Neutrophil (primary cell): ENCODE results near the gene DNAJB6.

ENCODE experiments used
- H3K27ac ChIP-seq: fragments of 200-600 bp; sonication (generic); 2 replicates; pipeline ENCODE4 v1.5.1; 2016; ENCODE audit warnings: mild to moderate bottlenecking, moderate library complexity
- H3K27me3 ChIP-seq: fragments of 200-600 bp; sonication (generic); 2 replicates; pipeline ENCODE4 v1.6.0; 2016; ENCODE audit warnings: mild to moderate bottlenecking
- H3K36me3 ChIP-seq: fragments of 200-600 bp; sonication (generic); 2 replicates; pipeline ENCODE4 v1.5.1; 2017
- H3K4me1 ChIP-seq, 2 experiments: fragments of 200-600 bp in 1 of 2; sonication (generic) in 1 of 2; 1 replicate in 1 of 2; 2 replicates in 1 of 2; pipeline versions ENCODE4 v1.5.1 to v1.6.1; 2013 to 2016; ENCODE audit warnings: low read depth in 1 of 2, low read length in 1 of 2, mild to moderate bottlenecking in 1 of 2, moderate library complexity in 1 of 2; ENCODE audit not compliant: control insufficient read depth in 1 of 2, insufficient read depth in 1 of 2
- H3K4me3 ChIP-seq, 2 experiments: fragments of 200-600 bp in 1 of 2; sonication (generic) in 1 of 2; 1 replicate in 1 of 2; 2 replicates in 1 of 2; pipeline ENCODE4 v1.5.1; 2013 to 2016; ENCODE audit warnings: low read depth in 1 of 2, low read length in 1 of 2, mild to moderate bottlenecking in 1 of 2, moderate library complexity in 1 of 2
- H3K9me3 ChIP-seq: fragments of 200-600 bp; sonication (generic); 2 replicates; pipeline ENCODE4 v1.5.1; 2016
- TF ChIP-seq, protein P1 (sequence below): fragments of 200-600 bp; sonication (generic); IDR thresholded peaks from 2 replicates; pipeline ENCODE4 v1.5.1; 2016; ENCODE audit warnings: antibody characterized with exemption

DNAJB6 gene

DNA sequence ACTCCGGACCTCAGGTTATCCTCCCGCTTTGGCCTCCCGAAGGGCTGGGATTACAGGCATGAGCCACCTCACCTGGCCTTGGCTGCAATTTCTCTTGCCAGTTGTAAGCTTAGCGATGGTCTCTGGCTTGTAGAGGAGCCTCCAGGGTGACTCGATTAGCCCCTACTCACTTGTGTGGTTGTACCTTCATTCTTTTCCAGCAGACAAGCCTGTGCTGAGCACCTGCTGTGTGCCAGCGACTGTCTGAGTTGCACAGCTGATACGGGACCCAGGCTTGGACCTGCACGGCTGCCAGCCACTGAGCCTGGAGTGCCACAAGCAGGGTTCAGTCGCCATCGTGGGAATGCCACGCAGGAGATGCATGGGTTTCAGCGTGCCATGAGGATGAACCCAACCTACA is 42.0 kb upstream of the DNAJB6 start:
- H3K4me3 ChIP-seq: no peak overlapping the region
- H3K36me3 ChIP-seq: no peaks in the 10 kb centered on the region
- no peak overlapping the region for H3K27ac ChIP-seq
- no peaks in the 10 kb centered on the region for H3K9me3 ChIP-seq
- no peaks in the 10 kb centered on the region for H3K27me3 ChIP-seq
- TF ChIP-seq, protein P1, sequence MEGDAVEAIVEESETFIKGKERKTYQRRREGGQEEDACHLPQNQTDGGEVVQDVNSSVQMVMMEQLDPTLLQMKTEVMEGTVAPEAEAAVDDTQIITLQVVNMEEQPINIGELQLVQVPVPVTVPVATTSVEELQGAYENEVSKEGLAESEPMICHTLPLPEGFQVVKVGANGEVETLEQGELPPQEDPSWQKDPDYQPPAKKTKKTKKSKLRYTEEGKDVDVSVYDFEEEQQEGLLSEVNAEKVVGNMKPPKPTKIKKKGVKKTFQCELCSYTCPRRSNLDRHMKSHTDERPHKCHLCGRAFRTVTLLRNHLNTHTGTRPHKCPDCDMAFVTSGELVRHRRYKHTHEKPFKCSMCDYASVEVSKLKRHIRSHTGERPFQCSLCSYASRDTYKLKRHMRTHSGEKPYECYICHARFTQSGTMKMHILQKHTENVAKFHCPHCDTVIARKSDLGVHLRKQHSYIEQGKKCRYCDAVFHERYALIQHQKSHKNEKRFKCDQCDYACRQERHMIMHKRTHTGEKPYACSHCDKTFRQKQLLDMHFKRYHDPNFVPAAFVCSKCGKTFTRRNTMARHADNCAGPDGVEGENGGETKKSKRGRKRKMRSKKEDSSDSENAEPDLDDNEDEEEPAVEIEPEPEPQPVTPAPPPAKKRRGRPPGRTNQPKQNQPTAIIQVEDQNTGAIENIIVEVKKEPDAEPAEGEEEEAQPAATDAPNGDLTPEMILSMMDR: no peak
- peaks cover 0 to 14% of the 10 kb centered on the region in 2 experiments for H3K4me1 ChIP-seq

DNA sequence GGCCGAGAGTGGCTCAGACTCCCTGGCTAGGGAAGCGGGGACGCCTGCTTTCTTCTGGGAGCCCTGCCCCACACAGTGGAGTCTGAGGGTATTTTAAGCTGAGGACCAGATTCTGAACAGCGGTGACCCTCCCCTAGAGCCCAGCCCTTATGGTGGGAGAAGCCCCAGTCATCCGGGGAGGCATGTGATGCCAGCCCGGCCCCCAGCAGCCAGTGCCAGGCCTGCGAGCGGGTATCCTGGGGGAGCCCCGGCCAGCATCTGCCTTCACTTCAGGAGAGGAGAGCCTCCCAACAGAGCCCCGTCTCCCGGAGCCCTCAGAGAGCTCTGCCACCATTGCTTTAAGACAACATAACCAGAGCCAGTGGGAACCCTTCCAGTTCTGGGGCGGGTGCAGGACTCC is 41.5 kb upstream of the DNAJB6 start:
- TF ChIP-seq, protein P1: no peak
- Histone ChIP-seq H3K9me3 (no peaks in the 10 kb centered on the region), H3K36me3 (no peaks in the 10 kb centered on the region), H3K4me3 (no peak overlapping the region), H3K4me1 (peaks cover 0 to 20% of the 10 kb centered on the region in 2 experiments), H3K27me3 (no peaks in the 10 kb centered on the region), H3K27ac (no peak overlapping the region)

DNA sequence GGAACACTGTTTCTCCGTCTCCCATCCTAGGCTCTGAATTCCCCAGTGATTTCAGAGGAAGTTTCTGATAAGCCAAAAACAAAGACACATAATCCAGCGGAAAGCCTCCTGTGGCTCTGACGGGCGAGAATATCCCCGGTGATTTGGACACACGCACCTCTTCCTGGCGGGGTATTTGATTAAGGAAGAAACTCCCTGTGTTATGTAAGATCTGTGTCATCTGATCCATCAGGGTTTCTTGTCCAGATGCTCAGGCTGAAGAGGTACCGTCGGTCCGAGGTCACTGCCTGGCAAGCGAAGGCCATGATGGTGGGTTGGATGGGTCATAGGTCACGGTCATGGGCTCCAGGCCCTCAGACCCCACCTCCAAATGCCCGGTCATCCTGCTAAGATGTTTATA is 39.6 kb upstream of the DNAJB6 start:
- Histone ChIP-seq H3K4me3 (no peak overlapping the region), H3K27me3 (no peaks in the 10 kb centered on the region), H3K36me3 (no peaks in the 10 kb centered on the region), H3K27ac (no peak overlapping the region), H3K9me3 (no peaks in the 10 kb centered on the region), H3K4me1 (peaks cover 9 to 29% of the 10 kb centered on the region in 2 experiments)
- TF ChIP-seq, protein P1: no peak

DNA sequence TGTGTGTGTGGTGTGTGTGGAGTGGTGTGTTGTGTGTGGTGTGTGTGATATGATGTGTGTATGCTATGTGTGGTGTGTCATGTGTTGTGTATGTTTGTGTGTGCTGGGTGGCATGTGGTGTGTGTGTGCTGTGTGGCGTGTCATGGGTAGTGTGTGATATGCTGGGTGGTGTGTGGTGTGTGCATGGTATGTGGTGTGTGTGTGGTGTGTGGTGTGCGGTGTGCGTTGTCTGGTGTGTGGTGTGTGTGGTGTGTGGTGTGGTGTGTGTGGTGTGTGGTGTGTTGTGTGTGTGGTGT is 37.5 kb upstream of the DNAJB6 start:
- H3K4me3 ChIP-seq: no peak overlapping the region
- TF ChIP-seq, protein P1: no peak
- H3K27ac ChIP-seq: no peak overlapping the region
- no peaks in the 10 kb centered on the region for H3K36me3 ChIP-seq
- H3K9me3 ChIP-seq: no peaks in the 10 kb centered on the region
- H3K27me3 ChIP-seq: no peaks in the 10 kb centered on the region
- H3K4me1 ChIP-seq: peaks cover 15 to 36% of the 10 kb centered on the region in 2 experiments

DNA sequence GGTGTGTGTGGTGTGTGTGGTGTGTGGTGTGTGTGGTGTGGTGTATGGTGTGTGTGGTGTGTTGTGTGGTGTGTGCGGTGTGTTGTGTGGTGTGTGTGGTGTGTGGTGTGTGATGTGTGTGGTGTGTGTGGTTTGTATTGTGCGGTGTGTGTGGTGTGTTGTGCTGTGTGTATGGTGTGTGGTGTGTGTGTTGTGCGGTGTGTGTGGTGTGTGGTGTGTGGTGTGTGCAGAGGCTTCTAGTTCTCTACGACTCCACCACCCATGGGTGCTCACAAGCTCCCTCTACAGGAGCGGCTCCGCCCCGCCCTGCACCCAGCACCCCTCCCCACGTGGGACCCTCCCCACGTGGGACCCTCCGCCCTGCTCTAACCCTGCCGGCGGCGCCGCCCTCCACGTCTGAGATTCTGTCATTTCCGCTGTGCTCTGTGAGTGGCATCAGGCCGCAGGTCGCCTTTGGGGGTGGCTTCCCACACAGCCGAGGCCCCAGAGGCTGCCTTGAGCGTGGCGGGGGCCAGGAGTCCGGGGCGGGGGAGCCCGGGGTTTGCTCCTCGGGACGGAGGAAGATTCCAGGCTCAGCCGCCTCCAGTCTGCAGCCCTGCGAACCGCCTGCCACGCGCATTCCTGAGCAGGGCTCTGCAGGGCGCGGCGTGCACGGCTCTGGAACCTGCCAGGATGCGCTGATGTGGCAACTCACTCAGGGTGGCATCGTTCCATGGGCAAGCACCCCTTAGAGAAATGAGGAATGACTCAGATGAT is 37.0 kb upstream of the DNAJB6 start:
- TF ChIP-seq, protein P1: no peak
- Histone ChIP-seq H3K4me1 (peaks cover 15 to 36% of the 10 kb centered on the region in 2 experiments), H3K27me3 (no peaks in the 10 kb centered on the region), H3K9me3 (no peaks in the 10 kb centered on the region), H3K36me3 (no peaks in the 10 kb centered on the region), H3K4me3 (peak overlapping the region in 1 of 2 experiments; percentile 41), H3K27ac (peak overlapping the region; percentile 47)
